MM.1S (cell line): ENCODE data around the gene RTN4RL1.

ENCODE experiments used
- DNase-seq: peaks from one replicate; pipeline ENCODE4 v3.0.0-alpha.2; 2015
- H2AFZ ChIP-seq: fragments of 300-600 bp; sonication (generic); 2 replicates; pipeline ENCODE4 v1.6.0; 2016; ENCODE audit warnings: antibody characterized with exemption, low read length
- H3F3A ChIP-seq: fragments of 300-600 bp; sonication (generic); 2 replicates; pipeline ENCODE4 v1.6.1; 2016; ENCODE audit warnings: mild to moderate bottlenecking, antibody characterized with exemption, low read length, moderate library complexity, mixed read lengths; ENCODE audit not compliant: insufficient read depth
- H3K27ac ChIP-seq: fragments of 300-600 bp; sonication (generic); 2 replicates; pipeline ENCODE4 v1.5.1; 2016; ENCODE audit warnings: mild to moderate bottlenecking, low read length
- H3K27me3 ChIP-seq: fragments of 300-600 bp; sonication (generic); replicated peaks from 2 replicates; pipeline ENCODE4 v1.6.0; 2016; ENCODE audit warnings: low read length; ENCODE audit not compliant: insufficient read depth
- H3K36me3 ChIP-seq: fragments of 300-600 bp; sonication (generic); replicated peaks from 2 replicates; pipeline ENCODE4 v1.6.1; 2016; ENCODE audit warnings: mild to moderate bottlenecking, low read length, mixed read lengths; ENCODE audit not compliant: insufficient read depth
- H3K4me1 ChIP-seq: fragments of 300-600 bp; sonication (generic); 2 replicates; pipeline ENCODE4 v1.6.1; 2016; ENCODE audit warnings: low read length, mixed read lengths
- H3K4me2 ChIP-seq: fragments of 300-600 bp; sonication (generic); 2 replicates; pipeline ENCODE4 v1.6.0; 2016; ENCODE audit warnings: low read depth, low read length
- H3K4me3 ChIP-seq: fragments of 300-600 bp; sonication (generic); 2 replicates; pipeline ENCODE4 v1.5.1; 2016; ENCODE audit warnings: low read length, mixed read lengths
- H3K79me2 ChIP-seq: fragments of 300-600 bp; sonication (generic); 2 replicates; pipeline ENCODE4 v1.6.1; 2016; ENCODE audit warnings: mixed run types, low read length, mixed read lengths
- H3K9ac ChIP-seq: fragments of 300-600 bp; sonication (generic); 2 replicates; pipeline ENCODE4 v1.6.1; 2016; ENCODE audit warnings: low read length, mixed read lengths
- H3K9me2 ChIP-seq: fragments of 300-600 bp; sonication (generic); replicated peaks from 2 replicates; pipeline ENCODE4 v1.6.1; 2016; ENCODE audit warnings: mild to moderate bottlenecking, low read length, mixed read lengths; ENCODE audit not compliant: insufficient read depth
- H3K9me3 ChIP-seq: fragments of 300-600 bp; sonication (generic); replicated peaks from 2 replicates; pipeline ENCODE4 v1.6.1; 2016; ENCODE audit warnings: mild to moderate bottlenecking, low read length, mixed read lengths; ENCODE audit not compliant: insufficient read depth
- H4K20me1 ChIP-seq: fragments of 300-600 bp; sonication (generic); 2 replicates; pipeline ENCODE4 v1.6.1; 2016; ENCODE audit warnings: mild to moderate bottlenecking, low read length, moderate library complexity, mixed read lengths; ENCODE audit not compliant: insufficient read depth
- CTCF ChIP-seq: fragments of 300-600 bp; sonication (generic); IDR thresholded peaks from 2 replicates; pipeline ENCODE4 v1.5.1; 2016; ENCODE audit warnings: antibody characterized with exemption, low read length, mixed read lengths
- EZH2 ChIP-seq: fragments of 300-600 bp; sonication (generic); optimal IDR thresholded peaks from 2 replicates; pipeline ENCODE3; 2017; ENCODE audit warnings: low read depth, mild to moderate bottlenecking, antibody characterized with exemption, low read length, mixed read lengths
- EZH2phosphoT487 ChIP-seq: fragments of 300-600 bp; sonication (generic); IDR thresholded peaks from 2 replicates; pipeline ENCODE4 v1.6.1; 2018; ENCODE audit warnings: antibody characterized with exemption, low read length

Gene RTN4RL1

GRCh38 chr17:1996800-1997288 lies 28.3 kb downstream of the RTN4RL1 start:
- Histone ChIP-seq H3K27ac (no peak overlapping the region), H3K4me3 (no peak overlapping the region), H3K4me1 (peaks cover 8% of the 10 kb centered on the region; the same call in 1 of the 2 replicates), H3K4me2 (no peak overlapping the region), H3K9ac (no peak overlapping the region), H3K9me3 (no peaks in the 10 kb centered on the region), H3K9me2 (no peaks in the 10 kb centered on the region), H2AFZ (no peak overlapping the region), H3K27me3 (peaks cover 44% of the 10 kb centered on the region), H4K20me1 (no peaks in the 10 kb centered on the region), H3K79me2 (no peaks in the 10 kb centered on the region), H3K36me3 (no peaks in the 10 kb centered on the region), H3F3A (no peaks in the 10 kb centered on the region)
- no peak for DNase-seq
- TF ChIP-seq CTCF (no peak), EZH2phosphoT487 (no peak), EZH2 (no peak)

- no peaks in the 10 kb centered on the region for H3K9me2 ChIP-seq
- H3K79me2 ChIP-seq = no peaks in the 10 kb centered on the region
- H4K20me1 ChIP-seq = no peaks in the 10 kb centered on the region
- no peak overlapping the region for H3K4me2 ChIP-seq
- no peaks in the 10 kb centered on the region for H3K36me3 ChIP-seq
- no peaks in the 10 kb centered on the region for H3K9me3 ChIP-seq
- H3F3A ChIP-seq = no peaks in the 10 kb centered on the region
- no peak overlapping the region for H3K4me3 ChIP-seq
- H3K9ac ChIP-seq = no peak overlapping the region
- H3K4me1 ChIP-seq = peaks cover 8% of the 10 kb centered on the region; the same call in 1 of the 2 replicates
- peaks cover 51% of the 10 kb centered on the region for H3K27me3 ChIP-seq
- H3K27ac ChIP-seq = no peak overlapping the region
- H2AFZ ChIP-seq = no peak overlapping the region
- TF ChIP-seq CTCF = no peak
- no peak for TF ChIP-seq EZH2
- TF ChIP-seq EZH2phosphoT487 = no peak
- no peak for DNase-seq
Observed at GRCh38 chr17:1995907-1996799, 29.0 kb downstream of the RTN4RL1 start.

GRCh38 chr17:1995321-1995892 lies 29.7 kb downstream of the RTN4RL1 start:
- no peak for TF ChIP-seq CTCF
- TF ChIP-seq EZH2 = no peak
- TF ChIP-seq EZH2phosphoT487 = no peak
- H3K9ac ChIP-seq = no peak overlapping the region
- no peaks in the 10 kb centered on the region for H3F3A ChIP-seq
- no peaks in the 10 kb centered on the region for H3K79me2 ChIP-seq
- no peak overlapping the region for H2AFZ ChIP-seq
- no peaks in the 10 kb centered on the region for H4K20me1 ChIP-seq
- H3K4me2 ChIP-seq = no peak overlapping the region
- no peaks in the 10 kb centered on the region for H3K36me3 ChIP-seq
- DNase-seq = no peak
- H3K27ac ChIP-seq = no peak overlapping the region
- no peaks in the 10 kb centered on the region for H3K9me2 ChIP-seq
- peaks cover 8% of the 10 kb centered on the region; the same call in 1 of the 2 replicates for H3K4me1 ChIP-seq
- H3K9me3 ChIP-seq = no peaks in the 10 kb centered on the region
- H3K4me3 ChIP-seq = no peak overlapping the region
- H3K27me3 ChIP-seq = peaks cover 59% of the 10 kb centered on the region
